GM21717 (cell line): ENCODE data around the gene LARP4B.
A peak's percentile ranks its signal among the peaks of the same experiment; 100 is the strongest.
"Not testable (repeated sequence)": the region's sequence is repeated elsewhere in the genome, so short reads cannot be mapped to it uniquely, and the experiment has no call there.

ENCODE experiments used
- ATAC-seq: cut with Tn5 transposase; IDR thresholded peaks from one replicate; pipeline ENCODE4 v1.9.1; 2021; ENCODE audit warnings: mild to moderate bottlenecking, moderate library complexity; ENCODE audit not compliant: unreplicated experiment

LARP4B gene

DNA sequence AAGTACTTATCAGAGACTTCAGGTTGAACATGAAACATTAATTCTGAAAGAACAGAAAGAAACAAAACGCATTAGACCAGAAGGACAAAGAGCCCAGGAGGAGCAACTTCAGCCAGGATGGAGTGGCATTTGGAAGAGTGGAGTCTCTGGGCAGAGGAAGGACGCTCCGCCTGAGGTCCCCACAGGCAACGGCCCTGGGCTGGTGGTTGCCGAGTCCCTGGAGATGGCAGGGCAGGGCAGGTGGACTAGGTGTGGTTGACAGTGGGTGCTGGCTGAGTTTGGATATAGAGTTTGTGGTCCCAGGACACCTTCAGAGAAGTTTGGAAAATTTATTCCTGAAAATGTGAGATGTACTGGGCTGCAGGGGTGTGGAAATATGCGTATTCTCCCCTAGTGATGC, 27.4 kb upstream of the LARP4B start:
- no peak for ATAC-seq

DNA sequence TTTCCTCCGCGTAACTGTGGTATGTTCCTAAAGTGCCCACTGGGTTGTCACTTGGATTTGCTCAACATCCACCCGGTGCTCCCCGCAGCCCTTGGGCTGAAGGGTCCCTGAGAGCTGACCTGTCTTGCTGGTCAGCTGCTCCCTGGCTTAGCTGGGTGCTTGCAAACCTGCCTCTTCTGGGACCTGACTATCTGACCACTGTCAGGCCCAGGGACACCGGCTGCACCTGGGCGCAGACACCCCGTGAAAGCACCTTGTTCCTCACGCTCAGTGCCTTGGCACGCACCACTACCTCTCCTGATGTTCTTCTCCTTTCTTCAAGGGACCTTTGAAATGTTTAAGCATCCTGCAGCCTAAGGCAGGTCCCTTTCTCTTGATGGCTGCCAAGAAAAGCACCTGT, 26.6 kb upstream of the LARP4B start:
- ATAC-seq: no peak

DNA sequence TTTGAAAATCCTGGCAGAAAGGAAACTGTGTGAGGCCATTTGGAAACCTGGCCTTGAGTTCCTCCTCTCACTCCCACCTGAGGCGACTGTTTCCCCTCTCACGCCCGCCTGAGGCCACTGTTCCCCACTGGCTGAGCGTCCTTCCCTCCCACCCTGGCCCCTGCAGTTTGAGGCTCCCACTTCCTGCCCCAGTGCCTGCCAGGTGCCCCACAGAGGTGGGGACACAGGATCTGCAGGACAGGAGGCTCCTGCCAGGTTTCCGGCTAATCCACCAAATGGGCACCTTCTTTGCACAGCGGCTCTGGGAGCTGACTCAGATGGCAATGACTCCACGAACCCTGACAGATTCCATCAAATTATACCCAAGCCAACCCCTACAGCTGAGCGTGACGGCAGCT, 24.3 kb upstream of the LARP4B start:
- ATAC-seq: no peak

DNA sequence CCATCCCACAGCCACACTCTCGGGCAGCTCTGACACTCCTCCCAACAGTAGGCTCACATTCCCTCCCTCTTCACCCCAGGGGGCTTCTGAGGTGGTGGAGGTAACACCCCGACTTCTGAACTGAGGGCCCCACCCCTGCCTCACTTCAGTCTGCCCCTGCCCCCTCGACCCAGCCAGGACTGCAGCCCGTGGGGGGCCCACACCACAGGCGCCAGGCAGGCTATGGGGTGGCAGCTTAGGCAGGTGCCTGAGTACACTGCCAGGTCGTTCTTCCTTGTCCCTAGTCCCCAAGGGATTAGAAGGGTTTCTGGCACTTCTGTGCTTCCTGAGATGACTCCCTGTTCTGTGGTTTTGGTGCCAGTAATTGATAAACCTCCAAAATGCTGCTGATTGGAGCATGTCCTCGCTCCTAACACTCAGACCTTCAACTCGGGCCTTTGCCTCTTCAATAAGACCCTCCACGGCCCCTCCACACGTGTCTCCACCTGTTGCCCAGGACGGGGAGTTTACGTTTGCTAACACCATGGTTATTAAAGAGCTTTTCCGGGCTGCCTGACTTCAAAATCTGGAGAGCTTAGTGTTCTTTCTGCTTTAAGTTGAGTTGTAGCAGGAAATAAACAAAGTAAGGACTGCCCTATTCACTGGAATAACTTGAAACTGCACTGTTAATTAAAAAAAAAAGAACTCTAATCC, 23.8 kb upstream of the LARP4B start:
- ATAC-seq: no peak

DNA sequence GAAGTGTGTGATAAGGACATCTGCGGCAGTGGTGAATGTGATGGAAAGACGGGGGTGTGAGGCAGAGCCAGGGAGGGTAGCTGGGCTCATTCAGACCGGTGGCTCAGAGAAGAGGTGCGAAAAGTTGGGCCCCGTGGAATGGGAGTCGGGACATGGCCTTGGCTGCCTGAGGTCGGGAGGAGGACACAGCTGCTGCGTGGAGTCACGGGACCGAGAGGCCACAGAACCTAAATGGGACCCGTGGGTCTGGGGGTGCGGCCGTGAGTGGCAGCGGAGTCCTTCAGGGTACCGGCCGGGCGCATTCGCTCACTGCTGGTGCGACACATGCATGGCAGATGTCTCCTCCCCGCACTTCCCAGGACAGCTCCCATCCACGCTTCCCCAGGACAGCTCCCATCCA, 22.9 kb upstream of the LARP4B start:
- no peak for ATAC-seq

DNA sequence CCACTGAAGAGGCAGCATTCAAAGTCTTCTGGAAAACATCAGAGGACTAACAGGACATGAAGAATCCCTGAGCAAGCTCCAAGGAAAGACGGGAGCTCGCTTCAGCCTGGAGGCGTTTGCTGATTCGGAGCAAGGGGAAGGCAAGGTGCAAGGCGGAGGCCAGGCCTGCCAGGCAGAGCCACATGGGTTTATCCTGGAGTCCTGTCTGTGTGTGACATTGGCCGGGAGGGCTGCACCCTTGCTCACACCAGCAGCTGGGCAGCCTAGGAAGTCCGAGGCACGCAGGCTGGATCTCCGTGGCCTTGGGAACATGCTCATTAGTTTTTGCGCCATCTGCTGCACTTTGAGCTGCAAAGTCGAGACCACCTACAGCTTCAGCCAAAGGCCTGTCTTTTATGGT, 22.3 kb upstream of the LARP4B start:
- ATAC-seq: no peak

DNA sequence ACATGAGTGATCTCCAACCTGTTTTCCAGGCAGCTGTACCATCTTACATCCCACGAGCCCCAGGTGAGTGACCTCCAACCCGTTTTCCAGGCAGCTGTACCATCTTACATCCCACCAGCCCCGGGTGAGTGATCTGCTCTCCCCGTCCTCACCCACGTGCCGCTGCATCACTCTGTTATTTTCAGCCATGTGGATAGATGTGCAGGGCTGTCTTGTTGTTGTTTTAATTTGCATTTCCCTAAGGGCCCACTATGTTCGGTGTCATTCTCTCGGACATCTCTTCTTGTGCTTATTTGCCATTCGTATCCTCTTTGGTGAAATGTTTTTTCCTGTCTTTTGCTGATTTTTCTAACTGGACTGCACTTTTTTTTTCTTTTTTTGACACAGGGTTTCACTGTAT, 17.9 kb upstream of the LARP4B start:
- no peak for ATAC-seq

GRCh38 chr10:948347-948746, 16.8 kb upstream of the LARP4B start:
- no peak for ATAC-seq

- no peak for ATAC-seq
Measured at GRCh38 chr10:947881-948280, 16.4 kb upstream of the LARP4B start.

DNA sequence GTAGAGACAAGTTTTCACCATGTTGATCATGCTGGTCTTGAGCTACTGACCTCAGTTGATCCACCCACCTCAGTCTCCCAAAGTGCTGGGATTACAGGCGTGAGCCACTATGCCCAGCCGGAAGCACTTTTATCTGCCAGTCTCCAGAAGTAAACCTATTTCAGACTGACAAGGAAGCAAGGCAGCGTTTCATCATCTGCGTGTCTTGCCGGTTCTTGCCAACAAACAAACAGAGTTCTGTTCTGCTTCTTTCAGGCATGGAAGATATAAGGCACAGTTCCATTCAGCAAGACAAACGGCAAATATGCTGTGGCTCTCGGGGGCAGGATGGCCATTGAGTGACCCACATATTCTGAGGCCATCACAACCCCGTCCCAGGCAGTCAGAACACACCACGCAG, 15.5 kb upstream of the LARP4B start:
- no peak for ATAC-seq

DNA sequence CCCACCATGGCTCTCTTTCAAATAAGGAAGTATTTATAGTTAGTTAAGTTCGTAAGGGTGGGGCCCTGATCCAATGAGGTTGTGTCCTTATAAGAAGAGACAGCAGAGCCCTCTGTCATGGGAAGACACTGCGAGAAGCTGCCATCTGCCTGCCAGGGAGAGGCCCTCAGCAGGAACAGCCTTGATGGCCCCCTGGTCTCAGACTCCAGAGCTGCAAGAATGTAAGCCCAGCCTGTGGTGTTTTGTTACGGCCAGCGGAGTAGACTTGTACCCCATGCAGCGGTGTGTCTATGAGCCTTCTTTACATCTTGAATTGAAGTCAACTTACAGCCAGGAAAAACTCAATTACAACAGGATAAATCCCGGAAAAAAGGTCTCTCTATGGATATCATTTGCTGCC, 14.3 kb upstream of the LARP4B start:
- ATAC-seq: no peak

- peak; percentile 41 for ATAC-seq
Measured at GRCh38 chr10:944034-944831, 12.7 kb upstream of the LARP4B start.

- ATAC-seq: peak; percentile 49
Measured at GRCh38 chr10:943334-944033, 12.0 kb upstream of the LARP4B start.

- no peak for ATAC-seq
Measured at GRCh38 chr10:938941-939678, 7.6 kb upstream of the LARP4B start.

DNA sequence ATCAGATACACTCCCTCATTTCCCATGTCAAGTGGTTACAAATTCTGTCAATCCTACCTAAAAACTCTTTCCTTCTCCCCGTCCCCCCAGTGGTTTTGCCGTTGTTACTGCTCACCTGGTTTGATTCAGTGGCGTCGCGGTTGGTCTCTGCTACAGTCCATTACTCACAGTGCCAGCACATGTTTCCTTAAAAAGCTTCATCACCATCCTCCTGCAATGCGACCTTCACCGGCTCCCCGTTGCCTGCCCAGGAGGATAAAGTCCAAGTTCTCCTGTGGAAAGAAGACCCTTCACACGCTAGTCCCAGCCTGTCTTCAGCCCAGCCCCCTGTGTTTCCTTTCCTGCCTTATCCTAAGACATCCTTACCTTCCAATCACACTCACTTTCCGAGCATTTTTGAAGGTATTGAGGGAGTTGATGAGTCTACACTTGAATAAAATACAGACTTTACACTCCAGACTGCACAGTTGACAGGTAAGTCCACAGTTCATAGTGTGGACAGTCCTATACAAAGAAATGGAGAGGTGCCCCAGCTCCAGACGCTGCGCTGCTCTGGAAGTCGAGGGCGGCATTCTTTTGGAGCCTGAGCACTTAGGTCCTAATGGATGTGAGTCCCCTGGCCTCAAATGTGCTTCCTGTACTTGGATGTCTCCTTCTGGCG, 3.4 kb upstream of the LARP4B start:
- ATAC-seq: no peak

- ATAC-seq: not testable (repeated sequence)
Measured at GRCh38 chr10:934165-934564, 2.7 kb upstream of the LARP4B start.

DNA sequence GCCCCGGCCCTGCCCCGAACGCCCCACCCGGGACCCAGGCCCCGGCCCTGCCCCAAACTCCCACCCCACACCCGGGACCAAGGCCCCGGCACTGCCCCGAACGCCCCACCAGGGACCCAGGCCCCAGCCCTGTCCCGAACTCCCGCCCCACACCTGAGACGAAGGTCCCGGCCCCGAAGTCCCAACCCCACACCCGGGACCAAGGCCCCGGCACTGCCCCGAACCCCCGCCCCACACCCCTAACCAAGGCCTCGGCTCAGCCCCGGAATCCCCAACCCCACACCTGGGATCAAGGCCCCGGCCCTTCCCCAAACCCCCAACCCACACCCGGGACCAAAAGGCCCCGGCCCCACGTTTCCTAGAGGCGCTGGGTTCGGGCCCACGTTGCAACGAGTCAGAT, 1.1 kb upstream of the LARP4B start:
- ATAC-seq: no peak

GRCh38 chr10:930625-931325, 730 bp downstream of the LARP4B start:
- ATAC-seq: no peak

- ATAC-seq: peak; percentile 27
Measured at GRCh38 chr10:929960-930624, 1.4 kb downstream of the LARP4B start.

DNA sequence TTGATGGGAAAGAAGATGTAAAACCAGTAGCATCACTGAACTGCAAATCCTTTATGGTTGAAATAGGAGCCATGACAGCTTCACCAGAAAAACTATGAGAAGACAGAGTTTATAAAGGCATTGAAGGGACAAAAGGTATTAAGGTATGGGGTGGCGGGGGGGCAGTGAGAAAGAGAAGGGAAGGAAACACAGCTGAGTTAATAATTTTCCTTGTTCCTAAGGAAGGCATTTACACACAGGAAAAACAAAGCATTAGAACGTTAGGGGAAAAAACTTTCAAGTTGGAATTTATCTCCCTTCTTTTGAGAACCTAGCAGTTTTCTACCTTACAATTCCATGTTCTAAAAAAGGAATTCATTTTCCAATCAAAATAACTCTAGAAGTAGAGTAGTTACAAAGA, 4.4 kb downstream of the LARP4B start:
- ATAC-seq: no peak
